HG02610 (cell line): Measurements from ENCODE around the gene HLA-DPB1.
A peak's percentile ranks its signal among the peaks of the same experiment; 100 is the strongest.
"Not testable (repeated sequence)": the region's sequence is repeated elsewhere in the genome, so short reads cannot be mapped to it uniquely, and the experiment has no call there.

ENCODE experiments used
- ATAC-seq: cut with Tn5 transposase; IDR thresholded peaks from one replicate; pipeline ENCODE4 v1.9.1; 2021; ENCODE audit warnings: mild to moderate bottlenecking, moderate library complexity; ENCODE audit not compliant: unreplicated experiment

The HLA-DPB1 gene

GRCh38 chr6:33101121-33101737, 25.4 kb downstream of the HLA-DPB1 start:
- not testable (repeated sequence) for ATAC-seq

DNA sequence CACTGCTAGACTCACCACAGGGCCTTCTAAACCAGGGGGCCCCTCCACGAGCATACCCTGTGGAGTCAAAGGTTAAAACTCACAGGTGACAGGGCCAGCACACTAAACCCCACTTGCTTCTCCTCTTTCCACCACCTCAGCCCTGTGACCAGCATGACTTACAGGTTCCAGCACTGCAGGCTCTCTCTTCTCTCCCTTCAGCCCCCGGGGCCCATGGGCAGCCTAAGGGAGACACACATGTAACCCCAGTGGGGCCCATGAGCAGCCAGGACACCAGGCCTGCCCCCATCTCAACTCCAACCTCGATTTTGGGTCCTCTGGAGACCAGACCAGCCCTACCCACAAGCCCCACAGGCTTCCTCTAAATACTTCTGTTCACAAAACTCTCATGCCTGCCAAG, 28.0 kb downstream of the HLA-DPB1 start:
- no peak for ATAC-seq

GRCh38 chr6:33104887-33105286, 29.1 kb downstream of the HLA-DPB1 start:
- no peak for ATAC-seq

DNA sequence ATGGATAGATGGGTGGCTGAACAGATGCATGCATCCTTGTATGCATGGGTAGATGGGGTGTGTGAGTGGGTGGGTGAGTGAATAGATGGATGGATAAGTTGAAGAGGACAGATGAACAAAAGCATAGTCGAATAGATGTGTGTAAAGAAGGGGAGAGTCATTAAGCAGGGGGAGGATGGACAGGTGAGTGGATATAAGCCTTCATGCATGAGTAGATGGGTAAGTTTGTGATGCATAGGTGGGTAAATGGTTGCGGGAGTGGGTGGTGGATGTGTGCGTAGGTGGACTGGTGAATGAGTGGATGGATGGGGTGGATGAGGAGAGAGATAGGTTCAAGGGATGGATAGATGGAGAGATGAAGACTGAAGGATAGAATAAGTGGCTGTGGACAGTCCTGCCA, 29.6 kb downstream of the HLA-DPB1 start:
- no peak for ATAC-seq

DNA sequence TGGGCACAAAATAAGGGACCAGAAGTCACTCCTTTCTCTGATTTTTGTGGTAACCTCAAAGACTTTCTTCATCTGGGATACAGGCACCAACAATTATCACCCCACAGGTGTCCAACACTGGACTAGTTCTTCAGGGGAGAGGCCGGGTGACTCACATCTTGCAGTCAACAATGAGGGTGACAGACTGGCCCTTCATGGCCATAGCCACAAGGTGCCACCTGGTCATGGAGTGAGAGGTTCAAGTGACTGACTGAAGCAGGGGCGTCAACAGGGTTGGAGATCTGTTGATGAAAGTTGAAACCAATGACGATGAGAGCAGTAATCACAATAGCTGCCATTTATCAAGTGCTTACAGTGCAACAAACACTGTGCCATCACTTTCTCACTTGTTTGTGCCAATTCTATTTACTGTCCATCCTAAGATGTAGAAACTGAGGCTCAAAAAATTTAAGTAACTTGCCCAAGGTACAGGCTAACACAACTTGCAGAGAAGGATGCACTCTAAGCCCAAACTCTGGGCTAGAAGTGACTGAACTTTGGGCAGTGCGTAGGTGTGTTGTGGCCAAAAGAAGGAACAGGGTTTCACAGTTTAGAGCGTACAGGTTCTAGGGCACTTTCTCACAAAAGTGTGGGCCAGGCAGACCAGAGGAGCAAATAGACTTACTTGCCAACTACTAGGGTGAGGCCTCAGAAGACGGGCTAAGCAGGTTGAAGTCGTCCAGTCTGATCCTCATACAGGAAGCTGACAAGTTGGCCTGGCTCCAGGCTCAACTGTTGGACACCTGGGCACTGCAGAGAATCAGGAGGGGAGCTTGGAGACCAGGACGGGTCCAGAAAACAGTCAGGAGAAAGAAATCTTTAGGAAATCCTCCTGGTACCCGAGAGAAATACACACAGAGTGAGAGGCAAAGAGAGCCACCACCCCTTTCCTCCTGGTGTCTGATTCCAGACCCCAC, 30.4 kb downstream of the HLA-DPB1 start:
- no peak for ATAC-seq

DNA sequence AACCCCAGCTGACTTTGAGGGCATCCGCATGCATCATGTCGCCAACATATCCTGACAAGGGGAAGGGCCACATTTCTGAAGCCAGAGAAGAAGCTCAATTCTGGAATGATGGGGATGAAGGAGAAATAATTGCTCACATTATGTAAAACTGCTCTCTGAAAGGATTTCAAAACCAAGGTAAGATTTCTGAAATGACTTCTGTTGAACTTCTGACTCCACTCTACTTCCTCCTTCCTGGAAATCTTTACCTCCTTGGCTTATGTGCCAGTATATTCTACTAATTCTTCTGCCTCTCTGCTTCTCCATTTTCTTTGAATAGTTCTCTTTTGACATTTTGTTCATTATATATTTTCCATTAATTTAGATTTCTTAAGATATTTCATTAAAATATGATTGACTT, 31.9 kb downstream of the HLA-DPB1 start:
- ATAC-seq, result no peak

- ATAC-seq, result no peak
Measured at GRCh38 chr6:33108307-33108706, 32.5 kb downstream of the HLA-DPB1 start.

DNA sequence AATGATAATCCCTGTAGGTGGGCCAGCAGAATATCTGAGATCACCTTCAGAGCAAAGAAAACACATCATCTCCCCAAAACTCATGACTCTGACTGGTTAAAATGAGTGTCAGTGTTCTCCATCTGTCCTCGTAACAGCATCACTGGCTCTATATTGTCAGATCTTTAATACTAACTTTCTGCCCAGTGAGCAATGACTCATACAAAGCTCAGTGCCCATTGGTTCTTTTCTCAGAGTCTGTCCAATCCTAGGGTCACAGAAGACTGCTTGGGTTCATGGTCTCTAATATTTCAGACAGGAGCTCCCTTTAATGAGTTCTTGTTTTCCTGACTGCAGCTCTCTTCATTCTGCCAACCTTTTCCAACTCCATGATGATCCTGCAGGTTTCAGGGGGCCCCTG, 36.4 kb downstream of the HLA-DPB1 start:
- ATAC-seq, result peak; percentile 88

DNA sequence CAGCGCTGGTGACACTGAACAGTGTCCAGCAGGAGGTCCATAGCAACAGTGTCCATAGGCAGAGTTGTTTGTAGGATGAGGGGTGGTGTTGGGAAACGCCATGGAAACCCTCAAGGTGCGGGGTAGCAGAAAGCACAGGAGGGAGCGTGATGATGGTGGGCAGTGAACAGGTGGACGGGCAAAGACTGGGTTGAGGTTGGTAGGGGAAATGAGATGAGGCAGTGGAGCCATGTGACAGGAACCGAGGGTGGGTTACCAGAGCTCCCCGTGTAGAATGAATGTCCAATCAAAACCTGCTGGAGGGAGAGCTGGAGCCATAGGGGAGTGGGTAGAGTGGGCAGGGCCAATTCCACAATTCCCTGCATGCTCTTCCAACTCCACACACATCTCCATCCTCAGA, 38.0 kb downstream of the HLA-DPB1 start:
- no peak for ATAC-seq

DNA sequence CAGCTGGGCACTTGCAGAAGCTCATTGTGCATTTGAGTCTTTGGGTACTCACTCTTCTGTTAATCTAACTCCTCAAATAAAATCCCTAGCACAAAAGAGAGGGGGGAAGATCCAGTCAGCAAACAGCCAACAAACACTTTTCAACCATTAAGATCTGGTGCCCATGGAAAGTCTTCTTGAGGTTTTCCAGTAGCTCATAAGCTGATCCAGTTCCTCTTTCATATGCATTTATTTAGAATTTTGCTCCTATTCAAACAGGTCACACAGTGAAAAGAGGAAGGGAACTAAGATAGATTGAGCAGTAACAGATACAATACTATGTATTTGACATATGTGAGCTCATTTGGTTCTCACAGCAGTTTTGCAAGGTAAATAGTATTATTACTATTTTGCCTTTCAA, 38.6 kb downstream of the HLA-DPB1 start:
- no peak for ATAC-seq

DNA sequence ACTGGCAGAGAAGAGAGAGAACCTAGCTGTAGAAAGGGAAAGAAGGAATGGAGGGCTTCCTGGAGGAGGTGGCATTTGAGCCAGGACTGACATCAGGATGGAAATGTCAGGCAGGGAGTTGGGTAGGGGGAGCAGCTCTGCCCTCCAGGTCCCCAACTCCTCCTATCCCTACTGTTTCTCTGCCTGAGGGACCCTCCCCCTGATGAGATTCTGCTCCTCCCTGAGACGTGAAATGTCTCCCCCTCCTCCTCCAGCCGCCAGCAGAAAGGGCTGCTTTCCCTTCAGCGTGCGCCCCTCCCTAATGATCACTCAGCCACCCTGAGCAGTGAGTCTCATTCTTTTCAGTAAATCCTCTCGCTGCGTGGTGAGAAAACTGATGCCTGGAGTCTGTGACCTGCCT, 40.6 kb downstream of the HLA-DPB1 start:
- ATAC-seq, result no peak

DNA sequence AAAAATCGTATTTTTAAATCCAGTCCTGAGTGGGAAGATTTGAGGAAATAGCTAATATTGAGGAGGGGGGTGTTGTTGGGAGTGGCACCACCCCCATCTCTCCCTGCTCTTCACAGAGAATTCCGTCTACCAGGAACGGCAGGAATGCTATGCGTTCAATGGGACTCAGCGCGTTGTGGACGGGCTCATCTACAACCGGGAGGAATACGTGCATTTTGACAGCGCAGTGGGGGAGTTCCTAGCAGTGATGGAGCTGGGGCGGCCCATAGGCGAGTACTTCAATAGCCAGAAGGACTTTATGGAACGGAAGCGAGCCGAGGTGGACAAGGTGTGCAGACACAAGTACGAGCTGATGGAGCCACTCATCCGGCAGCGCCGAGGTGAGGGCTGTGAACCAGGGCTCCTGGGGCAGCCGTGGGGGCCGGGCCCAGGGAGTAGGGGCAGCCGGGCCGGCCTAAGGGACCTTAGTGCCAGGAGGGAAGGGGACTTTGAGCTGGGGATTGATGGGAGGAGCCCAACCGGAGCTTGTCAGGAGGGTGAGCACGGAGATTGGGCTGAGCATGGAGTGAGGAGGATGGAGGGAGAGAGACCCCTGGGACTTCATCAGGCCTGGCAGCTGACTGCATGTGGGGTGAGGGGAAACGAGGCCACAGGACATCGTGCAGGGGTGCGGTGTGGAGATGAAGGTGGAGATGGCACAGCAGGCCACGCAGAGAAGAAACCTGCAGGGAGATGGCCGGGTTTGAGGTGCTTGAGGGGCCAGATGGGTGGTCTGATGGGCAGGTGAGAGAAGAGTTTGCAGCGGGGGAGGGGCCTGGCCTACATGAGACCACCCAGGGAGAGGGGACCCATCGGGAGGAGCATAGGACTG, 41.3 kb downstream of the HLA-DPB1 start:
- no peak for ATAC-seq

GRCh38 chr6:33117811-33118277, 42.1 kb downstream of the HLA-DPB1 start:
- no peak for ATAC-seq

DNA sequence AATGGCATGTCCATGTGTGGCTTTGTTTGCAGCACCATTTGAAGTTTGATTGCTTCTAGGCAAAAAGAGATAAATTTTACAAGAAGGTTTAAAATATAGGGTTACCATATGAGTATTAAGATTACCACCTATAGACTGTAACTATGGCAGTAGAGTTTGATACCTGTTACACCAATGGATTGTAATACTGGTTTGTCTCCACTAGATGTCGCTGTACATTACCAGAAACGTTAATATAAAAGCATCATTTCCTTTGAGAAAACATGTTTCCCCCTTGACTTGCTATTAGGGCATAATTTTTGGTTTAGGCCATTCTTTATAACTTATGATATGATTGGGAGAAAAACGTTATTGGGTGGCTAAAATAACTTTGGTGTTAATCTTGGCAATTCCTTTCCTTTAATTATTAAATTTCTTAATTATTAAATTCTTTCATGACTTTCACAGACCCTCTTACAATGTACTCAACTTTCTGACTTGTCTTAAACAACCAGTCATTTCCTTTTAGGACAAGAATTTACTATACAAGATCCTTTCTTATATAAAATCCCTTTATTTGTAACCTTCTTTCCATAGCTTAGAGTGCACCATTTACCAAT, 42.8 kb downstream of the HLA-DPB1 start:
- no peak for ATAC-seq

DNA sequence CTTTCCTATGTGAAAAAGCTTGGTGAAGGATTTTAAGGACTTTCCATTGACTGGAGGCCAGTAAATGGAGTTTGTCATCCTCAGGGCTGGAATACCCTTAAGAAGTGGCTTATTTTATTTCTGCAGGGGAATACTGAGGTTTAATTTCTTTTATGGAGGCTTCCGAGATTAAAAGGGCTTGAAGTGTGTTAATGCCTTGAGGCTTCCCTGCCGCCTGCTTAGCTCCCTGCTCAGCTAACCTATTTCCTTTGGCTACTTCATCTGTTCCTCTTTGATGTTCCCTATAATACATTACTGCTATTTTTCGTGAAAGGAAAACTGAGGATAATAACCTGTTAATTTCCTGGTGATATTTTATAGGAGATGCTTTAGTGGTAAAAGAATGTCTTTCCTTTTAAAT, 44.2 kb downstream of the HLA-DPB1 start:
- no peak for ATAC-seq

GRCh38 chr6:33123181-33123580, 47.4 kb downstream of the HLA-DPB1 start:
- ATAC-seq, result no peak

- no peak for ATAC-seq
Measured at GRCh38 chr6:33123732-33124524, 48.1 kb downstream of the HLA-DPB1 start.

DNA sequence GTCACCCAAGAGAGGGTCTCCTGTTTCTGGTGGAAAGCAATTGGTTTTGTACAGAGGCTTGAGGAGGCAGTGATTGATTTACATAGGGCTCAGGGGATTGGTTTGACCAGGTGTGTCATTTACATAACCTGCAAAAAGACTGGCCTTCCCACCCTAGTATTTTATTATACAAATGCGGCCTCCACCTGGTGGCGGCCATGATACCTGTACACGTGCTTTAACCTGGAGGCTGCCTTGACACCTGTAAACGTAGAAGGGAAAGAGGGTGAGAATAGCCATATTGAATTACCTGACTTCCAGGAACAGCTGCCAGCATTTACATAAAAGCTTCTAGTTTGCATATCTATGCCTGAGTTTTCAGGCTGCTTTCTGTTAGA, 48.7 kb downstream of the HLA-DPB1 start:
- ATAC-seq, result no peak

- ATAC-seq, result no peak
Measured at GRCh38 chr6:33124947-33125346, 49.2 kb downstream of the HLA-DPB1 start.

- no peak for ATAC-seq
Measured at GRCh38 chr6:33126101-33126714, 50.4 kb downstream of the HLA-DPB1 start.
